HL-60/S4 treated with phorbol 12-myristate 13-acetate at 8.2 ng/mL for 4 days and 3 days (cell line): Measurements from ENCODE around the gene IGFLR1.
"Not testable (repeated sequence)": the region's sequence is repeated elsewhere in the genome, so short reads cannot be mapped to it uniquely, and the experiment has no call there.

Experiments used
- in situ Hi-C: fragments of 300-500 bp; cut with MboI; formaldehyde crosslinking; loops from 2 replicates; pipeline ENCODE4 v1.15.0; 2022; ENCODE audit warnings: low sequenced_read_pairs

IGFLR1 gene

DNA sequence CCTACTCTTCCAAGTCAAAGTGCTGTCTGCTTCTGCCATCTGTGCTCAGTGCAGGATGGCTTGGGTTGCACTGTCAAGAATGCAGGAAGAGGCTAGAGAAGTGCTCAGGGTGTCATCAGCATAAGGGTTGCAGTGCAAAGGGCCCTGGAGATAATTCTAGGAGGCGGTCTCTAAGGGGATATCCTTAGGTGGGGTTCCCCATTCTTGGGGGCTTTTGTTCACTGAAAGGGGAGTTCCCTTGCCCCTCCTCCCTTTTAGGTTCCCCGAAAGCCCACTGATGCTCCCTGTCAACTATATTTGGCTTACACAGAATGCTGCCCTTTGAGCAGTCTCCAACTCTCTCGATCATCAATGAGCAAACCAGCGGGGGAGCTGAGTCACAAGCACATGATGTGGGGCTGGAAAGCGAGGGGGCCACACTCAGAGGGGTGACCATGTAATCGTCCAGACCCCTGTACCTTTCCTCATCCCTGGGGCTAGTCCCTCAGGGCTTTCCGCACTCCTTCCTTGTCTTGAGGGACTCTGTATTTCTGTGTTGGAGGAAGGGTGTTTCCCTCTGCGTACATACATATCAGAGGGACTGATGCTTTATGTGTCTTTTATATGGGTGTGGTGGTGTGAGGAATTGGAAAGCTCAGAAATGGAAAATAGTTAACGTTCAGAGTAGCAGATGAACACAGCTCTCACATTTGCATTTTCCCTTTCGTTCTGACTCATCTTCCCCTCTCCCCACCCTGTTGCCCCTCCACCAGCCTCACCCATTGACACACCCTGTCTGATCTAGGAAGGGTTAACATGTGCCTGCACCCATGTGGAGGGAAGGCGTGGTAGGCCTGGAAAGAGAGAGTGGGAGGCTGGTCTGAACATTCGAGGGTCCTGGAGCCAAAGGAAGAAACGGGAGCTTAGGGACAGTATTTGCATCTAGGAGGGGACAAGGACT, 31.2 kb downstream of the IGFLR1 start:
- in situ Hi-C loops = no loop called here

- in situ Hi-C loops = no loop called here
Measured at GRCh38 chr19:35708391-35708790, 33.9 kb downstream of the IGFLR1 start.

DNA sequence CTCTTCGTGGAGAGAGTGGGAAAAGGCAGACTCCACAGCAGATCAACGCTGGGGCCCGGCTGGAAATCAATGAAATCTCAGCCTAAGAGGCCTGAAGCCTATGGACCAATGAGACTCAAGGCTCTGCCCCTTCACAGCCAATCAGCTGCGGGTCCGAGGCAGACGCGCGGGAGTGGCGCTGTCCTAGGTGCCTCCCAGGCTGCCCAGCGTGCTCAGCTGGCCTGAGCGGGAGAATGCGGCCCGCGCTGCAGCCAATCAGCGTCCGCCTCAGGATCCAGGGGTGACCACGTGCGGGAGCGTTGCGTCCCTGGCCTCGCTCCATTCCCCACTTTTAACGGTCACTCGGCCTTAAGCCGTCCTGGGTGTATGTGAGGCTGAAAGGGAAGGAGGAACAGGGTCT, 38.0 kb downstream of the IGFLR1 start, which contains the start of gene ZBTB32:
TSS of gene ZBTB32 (plus strand) at position 341 of the 400 bp plus-strand sequence. CDS start 10,069 bp downstream, outside the sequence.
- in situ Hi-C loops = no loop called here

DNA sequence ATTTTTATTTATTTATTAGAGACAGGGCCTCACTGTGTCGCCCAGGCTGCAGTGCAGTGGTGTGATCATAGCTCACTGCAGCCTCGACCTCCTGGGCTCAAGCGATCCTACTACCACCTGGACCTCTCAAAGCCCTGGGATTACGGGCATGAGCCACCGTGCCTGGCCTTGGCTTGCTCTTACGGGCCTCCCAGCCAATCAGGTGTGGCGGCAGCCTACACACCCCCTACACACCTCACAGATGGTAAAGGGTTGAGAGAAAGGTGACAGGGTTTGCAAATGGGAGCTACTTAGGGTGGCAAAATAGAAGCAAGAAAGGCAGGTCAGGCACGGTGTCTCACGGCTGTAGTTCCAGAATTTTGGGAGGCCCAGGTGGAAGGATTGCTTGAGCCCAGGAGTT, 38.9 kb downstream of the IGFLR1 start:
- in situ Hi-C loops = no loop called here

DNA sequence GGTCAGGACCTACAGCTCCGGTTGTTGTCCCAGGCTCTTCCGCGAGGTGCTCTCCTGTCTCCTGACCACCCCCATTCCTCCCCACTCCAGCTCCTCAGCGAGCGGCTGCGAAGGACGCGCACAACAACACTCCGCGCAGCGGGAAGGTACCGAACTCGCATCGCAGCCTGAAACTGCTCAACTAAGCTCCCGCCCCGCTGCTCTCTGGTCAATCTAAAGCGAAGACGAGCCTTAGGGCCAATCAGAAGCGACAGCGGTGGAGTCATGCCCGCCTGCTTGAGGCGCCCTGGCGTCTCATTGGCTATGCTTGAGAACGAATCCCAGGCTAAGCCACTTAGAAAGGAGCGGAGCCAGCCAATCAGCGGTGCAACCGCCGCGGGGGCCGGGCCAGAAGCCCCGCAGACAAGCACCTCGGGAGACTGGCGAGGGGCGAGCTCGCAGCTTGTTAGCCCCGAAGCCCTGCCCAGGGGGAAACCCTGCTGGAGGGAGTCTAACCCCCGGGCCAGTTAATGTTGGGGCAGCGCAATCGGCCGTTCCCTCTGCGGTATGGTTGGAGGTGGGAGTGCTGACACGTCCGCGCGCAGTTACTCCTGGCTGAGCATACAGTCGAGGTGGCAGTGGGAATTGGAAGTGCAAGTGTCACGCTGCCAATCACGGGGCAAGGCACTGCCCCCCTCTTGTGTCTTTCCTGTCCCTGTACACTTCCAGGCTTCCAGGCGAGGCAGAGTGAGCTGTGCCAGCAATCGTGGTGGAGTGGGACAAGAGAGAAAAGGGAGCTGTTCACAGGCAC, 39.8 kb downstream of the IGFLR1 start:
- in situ Hi-C loops = no loop called here

DNA sequence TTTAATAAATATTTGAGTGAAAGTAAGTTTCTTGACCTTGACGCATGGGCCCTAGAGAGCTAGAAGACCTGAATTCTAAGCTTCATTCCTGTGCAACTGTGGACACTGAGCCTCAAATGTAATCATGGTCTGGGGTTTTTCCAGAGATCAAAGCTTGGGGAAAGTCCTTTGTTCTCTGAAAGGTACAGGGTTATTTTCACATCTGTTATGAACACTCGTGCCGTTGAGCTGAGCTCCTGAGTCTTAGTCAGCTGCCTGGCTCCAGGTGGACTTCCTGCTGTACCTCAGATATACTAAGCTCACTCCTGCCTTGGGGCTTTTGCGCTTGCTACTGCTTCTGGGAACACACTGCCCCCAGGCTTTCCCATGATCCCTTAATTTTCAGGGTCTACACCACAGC, 45.4 kb downstream of the IGFLR1 start:
- in situ Hi-C loops = no loop called here

- in situ Hi-C loops = no loop called here
Measured at GRCh38 chr19:35695895-35696422, 46.3 kb downstream of the IGFLR1 start.

GRCh38 chr19:35693835-35694599, 48.2 kb downstream of the IGFLR1 start:
- in situ Hi-C loops = no loop called here

- in situ Hi-C loops = no loop called here
Measured at GRCh38 chr19:35693422-35693821, 48.8 kb downstream of the IGFLR1 start.

- in situ Hi-C loops = no loop called here
Measured at GRCh38 chr19:35692010-35692409, 50.2 kb downstream of the IGFLR1 start.

DNA sequence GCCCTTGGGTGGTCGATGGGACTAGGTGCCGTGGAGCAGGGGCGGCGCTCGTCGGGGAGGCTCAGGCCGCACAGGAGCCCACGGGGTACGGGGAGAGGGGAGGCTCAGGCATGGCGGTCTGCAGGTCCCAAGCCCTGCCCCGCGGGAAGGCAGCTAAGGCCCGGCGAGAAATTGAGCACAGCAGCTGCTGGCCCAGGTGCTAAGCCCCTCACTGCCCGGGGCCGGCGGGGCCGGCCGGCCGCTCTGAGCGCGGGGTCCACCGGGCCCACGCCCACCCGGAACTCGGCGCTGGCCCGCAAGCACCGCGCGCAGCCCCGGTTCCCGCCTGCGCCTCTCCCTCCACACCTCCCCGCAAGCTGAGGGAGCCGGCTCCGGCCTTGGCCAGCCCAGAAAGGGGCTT, 51.1 kb downstream of the IGFLR1 start:
- in situ Hi-C loops = not testable (repeated sequence)

GRCh38 chr19:35689836-35690235, 52.4 kb downstream of the IGFLR1 start:
- in situ Hi-C loops = no loop called here
